ENCODE results near the gene CNPY3.
A peak's percentile ranks its signal among the peaks of the same experiment; 100 is the strongest.

Gene CNPY3

DNA sequence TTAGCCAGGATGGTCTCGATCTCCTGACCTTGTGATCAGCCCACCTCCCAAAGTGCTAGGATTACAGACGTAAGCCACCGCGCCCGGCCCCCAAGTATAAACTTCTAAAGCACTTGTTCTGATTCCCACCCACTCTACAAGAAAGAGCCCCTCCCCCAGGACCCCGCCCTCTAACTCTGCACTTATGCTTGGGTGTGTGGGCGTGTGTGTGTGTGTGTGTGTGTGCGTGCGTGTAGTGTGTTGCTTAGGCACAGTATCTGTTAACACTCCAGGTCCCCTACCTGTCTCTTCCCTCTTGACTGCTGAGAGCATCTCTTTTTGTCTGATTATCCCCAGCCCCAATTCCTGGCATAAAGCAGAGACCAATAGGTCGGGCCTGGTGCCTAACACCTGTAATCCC, 19.4 kb upstream of the CNPY3 start:
- Histone ChIP-seq H3K14ac (ENCODE audit: low read length in 2 of 2) (no peak overlapping the region), H3K27me3 (ENCODE audit: control insufficient read depth in 1 of 2, insufficient read depth in 1 of 2, low read length in 2 of 2) (peaks cover 0 to 16% of the 10 kb centered on the region in 2 experiments), H3K4me1 (ENCODE audit: control insufficient read depth, insufficient read depth, low read depth, low read length) (peaks cover 7% of the 10 kb centered on the region), H3K18ac (ENCODE audit: low read depth in 1 of 2, low read length in 2 of 2) (no peak overlapping the region), H3K4me2 (ENCODE audit: low read length, poor library complexity, severe bottlenecking) (no peak overlapping the region), H3K4ac (ENCODE audit: low read depth in 1 of 2, low read length in 2 of 2) (no peak overlapping the region), H4K8ac (ENCODE audit: low read length) (no peak overlapping the region), H3K27ac (ENCODE audit: low read length, poor library complexity, severe bottlenecking) (no peak overlapping the region), H3K23ac (ENCODE audit: low read length in 2 of 2) (no peak overlapping the region), H3K9ac (ENCODE audit: low read length) (no peak overlapping the region), H3K36me3 (ENCODE audit: control insufficient read depth in 1 of 2, insufficient read depth in 2 of 2, low read depth in 1 of 2, low read length in 2 of 2) (no peaks in the 10 kb centered on the region), H2AFZ (ENCODE audit: low read depth, low read length) (no peak overlapping the region), H2BK5ac (ENCODE audit: low read depth, low read length, poor library complexity, severe bottlenecking) (no peak overlapping the region), H2BK15ac (ENCODE audit: low read depth, poor library complexity, severe bottlenecking) (no peak overlapping the region), H2BK120ac (ENCODE audit: low read depth, low read length) (no peak overlapping the region), H2AK5ac (ENCODE audit: low read length, severe bottlenecking) (no peak overlapping the region), H3K9me3 (ENCODE audit: control insufficient read depth, low read length) (no peaks in the 10 kb centered on the region), H3K79me1 (replicated peaks; ENCODE audit: low read length, poor library complexity, severe bottlenecking) (no peaks in the 10 kb centered on the region), H4K91ac (ENCODE audit: low read length) (no peak overlapping the region), H3K4me3 (ENCODE audit: insufficient read depth in 1 of 2, low read depth in 1 of 2, low read length in 2 of 2) (no peak overlapping the region), H2BK12ac (ENCODE audit: low read length in 2 of 2) (no peak overlapping the region)
- 100% methylated on average over 6 of the region's 10 CpGs for WGBS
- DNase-seq = no peak

DNA sequence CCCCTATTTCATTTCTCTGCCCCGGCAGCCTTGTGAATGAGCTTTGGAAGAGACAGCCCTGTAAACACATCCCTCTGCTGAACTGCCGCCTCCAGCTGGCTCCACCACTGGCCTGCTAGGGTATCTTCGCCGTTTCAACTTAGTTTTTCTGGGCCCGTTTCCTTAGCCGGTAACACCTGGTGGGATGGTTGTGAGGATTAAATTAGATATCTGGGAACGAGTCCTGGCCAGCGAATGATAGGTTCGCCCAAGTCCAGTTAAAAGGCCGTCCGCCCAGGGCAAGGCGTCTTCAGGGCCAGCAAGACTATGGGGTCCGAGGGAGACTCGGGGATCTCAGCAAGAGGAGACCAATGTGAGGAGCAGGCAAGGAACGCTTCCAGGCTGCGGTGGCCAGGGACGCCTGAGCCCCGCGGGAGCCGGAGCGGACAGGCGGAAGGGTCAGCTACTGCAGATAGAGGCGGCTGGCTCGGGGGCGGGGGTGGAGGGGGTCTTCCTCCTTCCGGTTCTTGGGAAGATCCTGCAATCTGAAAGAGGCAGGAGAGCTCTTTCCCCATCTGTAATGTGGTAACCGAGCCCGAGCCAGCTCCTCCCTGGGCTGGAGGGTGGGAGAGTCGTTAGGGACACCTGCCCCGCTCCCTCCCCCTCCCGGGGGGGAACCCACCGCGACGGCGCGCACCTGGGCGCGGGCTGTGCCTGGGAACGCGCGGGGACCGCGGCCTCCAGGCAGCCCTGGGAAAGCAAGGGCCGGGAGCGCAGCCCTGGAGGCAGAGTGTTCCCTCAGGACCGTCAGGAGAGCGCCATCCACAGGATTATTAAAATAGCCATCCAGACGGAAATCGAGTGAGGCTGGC, 17.9 kb upstream of the CNPY3 start:
- Histone ChIP-seq H2BK15ac (ENCODE audit: low read depth, poor library complexity, severe bottlenecking) (no peak overlapping the region), H3K9me3 (ENCODE audit: control insufficient read depth, low read length) (no peaks in the 10 kb centered on the region), H3K9ac (ENCODE audit: low read length) (no peak overlapping the region), H3K4me1 (ENCODE audit: control insufficient read depth, insufficient read depth, low read depth, low read length) (peaks cover 7% of the 10 kb centered on the region), H4K8ac (ENCODE audit: low read length) (peak overlapping the region; percentile 47), H3K36me3 (ENCODE audit: control insufficient read depth in 1 of 2, insufficient read depth in 2 of 2, low read depth in 1 of 2, low read length in 2 of 2) (no peaks in the 10 kb centered on the region), H4K91ac (ENCODE audit: low read length) (peak overlapping the region; percentile 25), H3K79me1 (replicated peaks; ENCODE audit: low read length, poor library complexity, severe bottlenecking) (no peaks in the 10 kb centered on the region), H2AK5ac (ENCODE audit: low read length, severe bottlenecking) (no peak overlapping the region), H2BK12ac (ENCODE audit: low read length in 2 of 2) (peak overlapping the region in 1 of 2 experiments; percentile 54), H2BK120ac (ENCODE audit: low read depth, low read length) (no peak overlapping the region), H3K23ac (ENCODE audit: low read length in 2 of 2) (no peak overlapping the region), H3K4me2 (ENCODE audit: low read length, poor library complexity, severe bottlenecking) (peak overlapping the region; percentile 60), H2AFZ (ENCODE audit: low read depth, low read length) (peak overlapping the region; percentile 77), H3K14ac (ENCODE audit: low read length in 2 of 2) (no peak overlapping the region), H3K4ac (ENCODE audit: low read depth in 1 of 2, low read length in 2 of 2) (no peak overlapping the region), H3K18ac (ENCODE audit: low read depth in 1 of 2, low read length in 2 of 2) (peak overlapping the region in 1 of 2 experiments; percentile 28), H3K27me3 (ENCODE audit: control insufficient read depth in 1 of 2, insufficient read depth in 1 of 2, low read length in 2 of 2) (peaks cover 0 to 16% of the 10 kb centered on the region in 2 experiments), H3K4me3 (ENCODE audit: insufficient read depth in 1 of 2, low read depth in 1 of 2, low read length in 2 of 2) (peak overlapping the region; percentile 32 to 37), H2BK5ac (ENCODE audit: low read depth, low read length, poor library complexity, severe bottlenecking) (no peak overlapping the region), H3K27ac (ENCODE audit: low read length, poor library complexity, severe bottlenecking) (peak overlapping the region; percentile 13)
- WGBS = 8% methylated on average over 45 of the region's 49 CpGs
- DNase-seq = peak; percentile 31

DNA sequence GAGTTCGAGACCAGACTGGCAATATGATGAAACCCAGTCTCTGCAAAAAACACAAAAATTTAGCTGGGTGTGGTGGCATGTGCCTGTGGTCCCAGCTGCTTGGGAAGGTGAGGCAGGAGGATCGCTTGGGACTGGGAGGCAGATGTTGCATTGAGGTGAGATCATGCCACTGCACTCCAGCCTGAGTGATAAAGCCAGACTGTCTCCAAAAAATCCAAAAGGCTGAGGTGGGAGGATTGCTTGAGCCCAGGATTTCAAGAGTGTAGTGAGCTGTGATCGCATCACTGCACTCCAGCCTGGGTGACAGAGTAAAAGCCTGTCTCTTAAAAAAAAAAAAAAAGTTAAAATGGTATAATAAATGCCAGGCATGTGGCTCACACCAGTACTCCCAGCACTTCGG, 14.7 kb upstream of the CNPY3 start:
- no peak overlapping the region for H4K8ac ChIP-seq (ENCODE audit: low read length)
- no peak overlapping the region for H3K9ac ChIP-seq (ENCODE audit: low read length)
- no peak overlapping the region for H2AFZ ChIP-seq (ENCODE audit: low read depth, low read length)
- H3K27ac ChIP-seq (ENCODE audit: low read length, poor library complexity, severe bottlenecking) = no peak overlapping the region
- H3K4me2 ChIP-seq (ENCODE audit: low read length, poor library complexity, severe bottlenecking) = no peak overlapping the region
- H3K4me1 ChIP-seq (ENCODE audit: control insufficient read depth, insufficient read depth, low read depth, low read length) = peaks cover 9% of the 10 kb centered on the region
- no peak overlapping the region for H3K4me3 ChIP-seq (ENCODE audit: insufficient read depth in 1 of 2, low read depth in 1 of 2, low read length in 2 of 2)
- H3K18ac ChIP-seq (ENCODE audit: low read depth in 1 of 2, low read length in 2 of 2) = no peak overlapping the region
- no peaks in the 10 kb centered on the region for H3K79me1 ChIP-seq (replicated peaks; ENCODE audit: low read length, poor library complexity, severe bottlenecking)
- no peak overlapping the region for H4K91ac ChIP-seq (ENCODE audit: low read length)
- no peak overlapping the region for H2BK5ac ChIP-seq (ENCODE audit: low read depth, low read length, poor library complexity, severe bottlenecking)
- no peaks in the 10 kb centered on the region for H3K9me3 ChIP-seq (ENCODE audit: control insufficient read depth, low read length)
- no peak overlapping the region for H3K4ac ChIP-seq (ENCODE audit: low read depth in 1 of 2, low read length in 2 of 2)
- peaks cover 0 to 8% of the 10 kb centered on the region in 2 experiments for H3K27me3 ChIP-seq (ENCODE audit: control insufficient read depth in 1 of 2, insufficient read depth in 1 of 2, low read length in 2 of 2)
- H2BK120ac ChIP-seq (ENCODE audit: low read depth, low read length) = no peak overlapping the region
- no peak overlapping the region for H2BK15ac ChIP-seq (ENCODE audit: low read depth, poor library complexity, severe bottlenecking)
- 77% methylated on average over 4 of the region's 4 CpGs for WGBS
- no peak overlapping the region for H3K23ac ChIP-seq (ENCODE audit: low read length in 2 of 2)
- no peak for DNase-seq
- H3K36me3 ChIP-seq (ENCODE audit: control insufficient read depth in 1 of 2, insufficient read depth in 2 of 2, low read depth in 1 of 2, low read length in 2 of 2) = no peaks in the 10 kb centered on the region
- H2BK12ac ChIP-seq (ENCODE audit: low read length in 2 of 2) = no peak overlapping the region
- H2AK5ac ChIP-seq (ENCODE audit: low read length, severe bottlenecking) = no peak overlapping the region
- no peak overlapping the region for H3K14ac ChIP-seq (ENCODE audit: low read length in 2 of 2)

DNA sequence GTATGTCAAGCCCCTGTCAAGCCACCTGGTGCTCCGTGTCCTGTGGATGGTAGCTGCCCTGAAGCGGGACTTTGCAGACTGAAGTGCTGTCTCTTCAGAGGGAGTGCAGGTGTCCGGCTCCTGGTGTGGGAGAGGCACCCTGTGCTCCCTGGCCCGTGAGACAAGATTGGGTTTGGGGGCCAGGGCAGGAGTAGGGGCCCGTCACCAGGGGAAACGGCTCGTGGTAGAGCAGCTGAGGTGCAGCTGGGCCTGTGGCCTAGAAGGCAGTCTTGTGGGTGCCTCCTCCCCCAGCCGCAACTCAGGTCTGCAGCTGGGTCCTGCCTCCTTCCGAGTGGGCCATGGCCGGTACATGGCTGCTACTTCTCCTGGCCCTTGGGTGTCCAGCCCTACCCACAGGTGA, 13.5 kb upstream of the CNPY3 start, which contains the start of gene PTCRA:
Gene PTCRA, plus strand, starts transcription at position 322 of the 400 bp plus-strand sequence. Its CDS starts 17 bp downstream, at position 339.
- no peak within 1 kb of the TSS for H2BK120ac ChIP-seq (ENCODE audit: low read depth, low read length)
- peak within 1 kb of the TSS; percentile 15 for H4K8ac ChIP-seq (ENCODE audit: low read length)
- no peak for DNase-seq
- no peaks in the 10 kb centered on the region for H3K9me3 ChIP-seq (ENCODE audit: control insufficient read depth, low read length)
- peak within 1 kb of the TSS; percentile 58 for H2AFZ ChIP-seq (ENCODE audit: low read depth, low read length)
- no peaks in the 10 kb centered on the region for H3K79me1 ChIP-seq (replicated peaks; ENCODE audit: low read length, poor library complexity, severe bottlenecking)
- H3K14ac ChIP-seq (ENCODE audit: low read length in 2 of 2) = no peak within 1 kb of the TSS
- no peak within 1 kb of the TSS for H3K4ac ChIP-seq (ENCODE audit: low read depth in 1 of 2, low read length in 2 of 2)
- peaks cover 0 to 8% of the 10 kb centered on the region in 2 experiments for H3K27me3 ChIP-seq (ENCODE audit: control insufficient read depth in 1 of 2, insufficient read depth in 1 of 2, low read length in 2 of 2)
- no peak within 1 kb of the TSS for H3K27ac ChIP-seq (ENCODE audit: low read length, poor library complexity, severe bottlenecking)
- H4K91ac ChIP-seq (ENCODE audit: low read length) = peak within 1 kb of the TSS; percentile 27
- no peak within 1 kb of the TSS for H2BK12ac ChIP-seq (ENCODE audit: low read length in 2 of 2)
- no peak within 1 kb of the TSS for H3K23ac ChIP-seq (ENCODE audit: low read length in 2 of 2)
- H3K18ac ChIP-seq (ENCODE audit: low read depth in 1 of 2, low read length in 2 of 2) = no peak within 1 kb of the TSS
- no peak within 1 kb of the TSS for H3K4me2 ChIP-seq (ENCODE audit: low read length, poor library complexity, severe bottlenecking)
- no peaks in the 10 kb centered on the region for H3K36me3 ChIP-seq (ENCODE audit: control insufficient read depth in 1 of 2, insufficient read depth in 2 of 2, low read depth in 1 of 2, low read length in 2 of 2)
- H3K4me3 ChIP-seq (ENCODE audit: insufficient read depth in 1 of 2, low read depth in 1 of 2, low read length in 2 of 2) = no peak within 1 kb of the TSS
- WGBS = 84% methylated on average over 9 of the region's 10 CpGs
- no peak within 1 kb of the TSS for H2BK15ac ChIP-seq (ENCODE audit: low read depth, poor library complexity, severe bottlenecking)
- H2AK5ac ChIP-seq (ENCODE audit: low read length, severe bottlenecking) = peak within 1 kb of the TSS; percentile 63
- no peak within 1 kb of the TSS for H2BK5ac ChIP-seq (ENCODE audit: low read depth, low read length, poor library complexity, severe bottlenecking)
- H3K9ac ChIP-seq (ENCODE audit: low read length) = no peak within 1 kb of the TSS
- peaks cover 12% of the 10 kb centered on the region for H3K4me1 ChIP-seq (ENCODE audit: control insufficient read depth, insufficient read depth, low read depth, low read length)
